GM23338 (cell line): ENCODE measurements around the gene SLAMF9. TPM values are rescaled to one million over a fixed set of nuclear protein-coding genes. Genes with fewer than 3 reads are reported as not detected.

ENCODE experiments used
- ATAC-seq: fragments of 200-7000 bp; cut with Tn5 transposase; 3 replicates; pipeline ENCODE4 v1.9.1; 2020
- DNase-seq: peaks from one replicate; pipeline ENCODE4 v3.0.0-alpha.2; 2015; ENCODE audit warnings: low spot score
- H2AFZ ChIP-seq: fragments of 200-600 bp; sonication (generic); 2 replicates; pipeline ENCODE4 v1.8.0; 2016; ENCODE audit warnings: antibody characterized with exemption, mild to moderate bottlenecking, moderate library complexity
- H3F3A ChIP-seq: fragments of 200-600 bp; sonication (generic); replicated peaks from 2 replicates; pipeline ENCODE4 v1.8.0; 2017; ENCODE audit warnings: antibody characterized with exemption, mixed run types, low read depth
- H3K27ac ChIP-seq: fragments of 200-600 bp; sonication (generic); 2 replicates; pipeline ENCODE4 v1.6.1; 2016; ENCODE audit warnings: low read depth
- H3K27me3 ChIP-seq: fragments of 200-600 bp; sonication (generic); 2 replicates; pipeline ENCODE4 v1.8.0; 2016; ENCODE audit warnings: mild to moderate bottlenecking, mixed run types, moderate library complexity; ENCODE audit not compliant: insufficient read depth
- H3K36me3 ChIP-seq: fragments of 200-600 bp; sonication (generic); 2 replicates; pipeline ENCODE4 v1.8.0; 2016; ENCODE audit warnings: mild to moderate bottlenecking; ENCODE audit not compliant: insufficient read depth
- H3K4me1 ChIP-seq: fragments of 200-600 bp; sonication (generic); 2 replicates; pipeline ENCODE4 v1.8.0; 2016; ENCODE audit warnings: mild to moderate bottlenecking, moderate library complexity; ENCODE audit not compliant: insufficient read depth
- H3K4me2 ChIP-seq: fragments of 200-600 bp; sonication (generic); 2 replicates; pipeline ENCODE4 v1.7.1; 2017; ENCODE audit warnings: mixed run types
- H3K4me3 ChIP-seq: fragments of 200-600 bp; sonication (generic); 2 replicates; pipeline ENCODE4 v1.6.1; 2016; ENCODE audit warnings: mixed run types
- H3K79me2 ChIP-seq: fragments of 200-600 bp; sonication (generic); replicated peaks from 2 replicates; pipeline ENCODE4 v1.8.0; 2017; ENCODE audit warnings: mild to moderate bottlenecking; ENCODE audit not compliant: insufficient read depth
- H3K9me2 ChIP-seq: fragments of 200-600 bp; sonication (generic); 2 replicates; pipeline ENCODE4 v1.8.0; 2017; ENCODE audit not compliant: insufficient read depth
- H4K20me1 ChIP-seq: fragments of 200-600 bp; sonication (generic); replicated peaks from 2 replicates; pipeline ENCODE4 v1.8.0; 2017; ENCODE audit warnings: mild to moderate bottlenecking; ENCODE audit not compliant: insufficient read depth
- H3K27ac Mint-ChIP-seq: 2 replicates; pipeline ENCODE4 v1.8.0; 2020; ENCODE audit warnings: inconsistent platforms, mild to moderate bottlenecking, moderate library complexity, mixed read lengths
- H3K27me3 Mint-ChIP-seq: 3 replicates; pipeline ENCODE4 v1.8.0; 2022; ENCODE audit warnings: low read depth, mild to moderate bottlenecking, moderate library complexity, mixed read lengths, inconsistent platforms; ENCODE audit not compliant: insufficient read depth, poor library complexity
- H3K36me3 Mint-ChIP-seq: 3 replicates; pipeline ENCODE4 v1.8.0; 2021; ENCODE audit warnings: low read depth, mild to moderate bottlenecking, inconsistent platforms, moderate library complexity, mixed read lengths
- H3K4me1 Mint-ChIP-seq: 3 replicates; pipeline ENCODE4 v1.8.0; 2020; ENCODE audit warnings: mild to moderate bottlenecking, inconsistent platforms, mixed read lengths
- H3K4me3 Mint-ChIP-seq: 3 replicates; pipeline ENCODE4 v1.8.0; 2021; ENCODE audit warnings: moderate library complexity, mild to moderate bottlenecking, inconsistent platforms, mixed read lengths
- H3K9me3 Mint-ChIP-seq: 3 replicates; pipeline ENCODE4 v1.8.0; 2020; ENCODE audit warnings: moderate library complexity, mild to moderate bottlenecking, inconsistent platforms, mixed read lengths
- EZH2 ChIP-seq: fragments of 200-600 bp; sonication (generic); IDR thresholded peaks from one replicate; pipeline ENCODE4 v1.8.0; 2017; ENCODE audit warnings: antibody characterized with exemption, mild to moderate bottlenecking, low read depth; ENCODE audit not compliant: unreplicated experiment
- EZH2phosphoT487 ChIP-seq: fragments of 200-600 bp; sonication (generic); IDR thresholded peaks from one replicate; pipeline ENCODE4 v1.8.1; 2018; ENCODE audit warnings: antibody characterized with exemption; ENCODE audit not compliant: unreplicated experiment
- JUNB ChIP-seq: IDR thresholded peaks from one replicate; pipeline ENCODE4 v1.6.1; 2016; ENCODE audit warnings: antibody characterized with exemption; ENCODE audit not compliant: unreplicated experiment
- NANOG ChIP-seq: IDR thresholded peaks from 2 replicates; pipeline ENCODE4 v1.6.1; 2016; ENCODE audit warnings: antibody characterized with exemption, borderline replicate concordance
- POLR2AphosphoS5 ChIP-seq: IDR thresholded peaks from 2 replicates; pipeline ENCODE4 v1.6.1; 2016; ENCODE audit warnings: antibody characterized with exemption, low read depth
- STAT1 ChIP-seq: IDR thresholded peaks from one replicate; pipeline ENCODE4 v1.6.1; 2016; ENCODE audit warnings: antibody characterized with exemption; ENCODE audit not compliant: unreplicated experiment
- ZNF114 ChIP-seq: fragments of 250-450 bp; sonication (Bioruptor Pico); IDR thresholded peaks from 2 replicates; pipeline ENCODE4 v1.5.0; 2020; ENCODE audit warnings: mild to moderate bottlenecking, moderate library complexity
- ZNF331 ChIP-seq: fragments of 250-450 bp; sonication (Bioruptor Pico); IDR thresholded peaks from 2 replicates; pipeline ENCODE4 v1.5.0; 2020; ENCODE audit warnings: low read depth, mild to moderate bottlenecking, moderate library complexity
- polyA plus RNA-seq: library from polyadenylated mRNA; unstranded; fragments of >200 nt; fragmentation: Nextera tagmentation; extraction: Ambion mirVana; gene quantifications from 2 replicates; pipeline ENCODE4 v1.2.1, GENCODE V29; 2016
- total RNA-seq: library from RNA; depleted of rRNA; stranded (reverse); fragments of >200 nt; shearing (Covaris generic); gene quantifications from 2 replicates; pipeline ENCODE4 v1.2.3, GENCODE V29; 2014
- TF ChIP-seq, protein P1 (sequence below), 2 experiments: fragments of 200-600 bp in 1 of 2; sonication (generic) in 1 of 2; conservative IDR thresholded peaks; 2 replicates each; pipeline versions ENCODE4 v1.5.1 to v1.6.1; 2016 to 2017; ENCODE audit warnings: antibody characterized with exemption in 2 of 2, low read depth in 2 of 2, mild to moderate bottlenecking in 2 of 2, moderate library complexity in 1 of 2
- TF ChIP-seq, protein P2 (sequence below): IDR thresholded peaks from one replicate; pipeline ENCODE4 v1.6.1; 2018; ENCODE audit warnings: antibody characterized with exemption; ENCODE audit not compliant: unreplicated experiment
- TF ChIP-seq, protein P3 (sequence below): IDR thresholded peaks from 2 replicates; pipeline ENCODE4 v1.6.1; 2016; ENCODE audit warnings: antibody characterized with exemption

SLAMF9 gene
- total and polyA plus RNA-seq, 2 experiments from 2014 or later = not detected

DNA sequence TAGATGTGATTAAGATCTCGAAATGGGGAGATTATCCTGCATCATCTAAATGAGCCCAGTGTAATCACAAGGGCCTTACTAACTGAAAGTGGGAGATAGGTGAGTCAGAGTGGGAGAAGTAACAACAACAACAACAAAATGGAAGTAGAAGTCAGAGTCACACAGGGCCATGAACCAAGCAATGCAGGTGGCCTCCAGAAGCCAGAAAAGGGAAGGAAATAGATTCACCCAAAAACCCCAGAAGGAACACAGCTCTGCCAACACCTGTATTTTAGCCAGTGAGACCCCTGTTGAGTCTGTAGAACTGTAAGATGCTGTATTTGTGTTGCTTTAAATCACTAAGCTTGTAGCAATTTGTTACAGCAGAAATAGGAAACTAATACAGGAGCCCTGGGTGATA, 32.8 kb downstream of the SLAMF9 start (continued):
- TF ChIP-seq, protein P1, sequence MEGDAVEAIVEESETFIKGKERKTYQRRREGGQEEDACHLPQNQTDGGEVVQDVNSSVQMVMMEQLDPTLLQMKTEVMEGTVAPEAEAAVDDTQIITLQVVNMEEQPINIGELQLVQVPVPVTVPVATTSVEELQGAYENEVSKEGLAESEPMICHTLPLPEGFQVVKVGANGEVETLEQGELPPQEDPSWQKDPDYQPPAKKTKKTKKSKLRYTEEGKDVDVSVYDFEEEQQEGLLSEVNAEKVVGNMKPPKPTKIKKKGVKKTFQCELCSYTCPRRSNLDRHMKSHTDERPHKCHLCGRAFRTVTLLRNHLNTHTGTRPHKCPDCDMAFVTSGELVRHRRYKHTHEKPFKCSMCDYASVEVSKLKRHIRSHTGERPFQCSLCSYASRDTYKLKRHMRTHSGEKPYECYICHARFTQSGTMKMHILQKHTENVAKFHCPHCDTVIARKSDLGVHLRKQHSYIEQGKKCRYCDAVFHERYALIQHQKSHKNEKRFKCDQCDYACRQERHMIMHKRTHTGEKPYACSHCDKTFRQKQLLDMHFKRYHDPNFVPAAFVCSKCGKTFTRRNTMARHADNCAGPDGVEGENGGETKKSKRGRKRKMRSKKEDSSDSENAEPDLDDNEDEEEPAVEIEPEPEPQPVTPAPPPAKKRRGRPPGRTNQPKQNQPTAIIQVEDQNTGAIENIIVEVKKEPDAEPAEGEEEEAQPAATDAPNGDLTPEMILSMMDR (conservative IDR thresholded peaks at IDR 0.05; ENCODE audit: low read depth in 2 of 2) = no peak
- TF ChIP-seq ZNF331 (CRISPR knock-in tag) (no peak), POLR2AphosphoS5 (no peak), EZH2 (no peak), STAT1 (no peak), JUNB (no peak), ZNF114 (CRISPR knock-in tag) (no peak), EZH2phosphoT487 (no peak)
- TF ChIP-seq, protein P2, sequence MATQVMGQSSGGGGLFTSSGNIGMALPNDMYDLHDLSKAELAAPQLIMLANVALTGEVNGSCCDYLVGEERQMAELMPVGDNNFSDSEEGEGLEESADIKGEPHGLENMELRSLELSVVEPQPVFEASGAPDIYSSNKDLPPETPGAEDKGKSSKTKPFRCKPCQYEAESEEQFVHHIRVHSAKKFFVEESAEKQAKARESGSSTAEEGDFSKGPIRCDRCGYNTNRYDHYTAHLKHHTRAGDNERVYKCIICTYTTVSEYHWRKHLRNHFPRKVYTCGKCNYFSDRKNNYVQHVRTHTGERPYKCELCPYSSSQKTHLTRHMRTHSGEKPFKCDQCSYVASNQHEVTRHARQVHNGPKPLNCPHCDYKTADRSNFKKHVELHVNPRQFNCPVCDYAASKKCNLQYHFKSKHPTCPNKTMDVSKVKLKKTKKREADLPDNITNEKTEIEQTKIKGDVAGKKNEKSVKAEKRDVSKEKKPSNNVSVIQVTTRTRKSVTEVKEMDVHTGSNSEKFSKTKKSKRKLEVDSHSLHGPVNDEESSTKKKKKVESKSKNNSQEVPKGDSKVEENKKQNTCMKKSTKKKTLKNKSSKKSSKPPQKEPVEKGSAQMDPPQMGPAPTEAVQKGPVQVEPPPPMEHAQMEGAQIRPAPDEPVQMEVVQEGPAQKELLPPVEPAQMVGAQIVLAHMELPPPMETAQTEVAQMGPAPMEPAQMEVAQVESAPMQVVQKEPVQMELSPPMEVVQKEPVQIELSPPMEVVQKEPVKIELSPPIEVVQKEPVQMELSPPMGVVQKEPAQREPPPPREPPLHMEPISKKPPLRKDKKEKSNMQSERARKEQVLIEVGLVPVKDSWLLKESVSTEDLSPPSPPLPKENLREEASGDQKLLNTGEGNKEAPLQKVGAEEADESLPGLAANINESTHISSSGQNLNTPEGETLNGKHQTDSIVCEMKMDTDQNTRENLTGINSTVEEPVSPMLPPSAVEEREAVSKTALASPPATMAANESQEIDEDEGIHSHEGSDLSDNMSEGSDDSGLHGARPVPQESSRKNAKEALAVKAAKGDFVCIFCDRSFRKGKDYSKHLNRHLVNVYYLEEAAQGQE = no peak
- TF ChIP-seq, protein P3, sequence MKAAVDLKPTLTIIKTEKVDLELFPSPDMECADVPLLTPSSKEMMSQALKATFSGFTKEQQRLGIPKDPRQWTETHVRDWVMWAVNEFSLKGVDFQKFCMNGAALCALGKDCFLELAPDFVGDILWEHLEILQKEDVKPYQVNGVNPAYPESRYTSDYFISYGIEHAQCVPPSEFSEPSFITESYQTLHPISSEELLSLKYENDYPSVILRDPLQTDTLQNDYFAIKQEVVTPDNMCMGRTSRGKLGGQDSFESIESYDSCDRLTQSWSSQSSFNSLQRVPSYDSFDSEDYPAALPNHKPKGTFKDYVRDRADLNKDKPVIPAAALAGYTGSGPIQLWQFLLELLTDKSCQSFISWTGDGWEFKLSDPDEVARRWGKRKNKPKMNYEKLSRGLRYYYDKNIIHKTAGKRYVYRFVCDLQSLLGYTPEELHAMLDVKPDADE = no peak

DNA sequence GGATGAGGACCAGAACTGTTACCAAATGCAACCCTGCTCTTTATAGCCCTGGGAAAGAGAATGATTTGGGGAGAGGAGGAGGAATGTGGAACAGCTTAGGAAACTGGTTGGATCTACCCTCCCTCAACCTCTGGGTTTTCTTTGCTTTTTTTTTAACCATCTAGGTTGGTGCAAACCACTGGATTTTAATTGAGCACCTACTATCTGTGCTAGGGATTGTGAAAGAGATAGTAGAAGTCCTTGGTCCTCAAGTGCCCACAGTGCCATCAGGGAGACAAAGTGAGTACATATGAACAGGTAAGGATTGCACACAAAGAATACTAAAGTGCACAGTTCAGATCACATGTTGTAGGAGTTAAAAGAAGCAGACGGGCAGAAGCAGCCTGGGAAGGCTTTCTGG, 33.4 kb downstream of the SLAMF9 start:
- no peaks in the 10 kb centered on the region for H3F3A ChIP-seq
- H4K20me1 ChIP-seq = no peaks in the 10 kb centered on the region
- ATAC-seq (no peak), DNase-seq (no peak)
- no peaks in the 10 kb centered on the region; the same call in 1 of the 2 replicates for H3K79me2 ChIP-seq
- no peaks in the 10 kb centered on the region for H3K36me3 ChIP-seq
- H3K4me3 ChIP-seq = no peak overlapping the region
- peaks cover 24% of the 10 kb centered on the region for H3K4me1 ChIP-seq
- H3K9me3 Mint-ChIP-seq = no peaks in the 10 kb centered on the region
- peaks cover 36% of the 10 kb centered on the region for H3K4me1 Mint-ChIP-seq
- H3K27me3 Mint-ChIP-seq = peaks cover 25% of the 10 kb centered on the region
- H2AFZ ChIP-seq = no peak overlapping the region
- peaks cover 11% of the 10 kb centered on the region for H3K36me3 Mint-ChIP-seq
- no peak overlapping the region for H3K4me2 ChIP-seq
- no peak overlapping the region for H3K27ac Mint-ChIP-seq
- no peak overlapping the region for H3K4me3 Mint-ChIP-seq
- H3K27ac ChIP-seq = no peak overlapping the region
- peaks cover 20% of the 10 kb centered on the region for H3K27me3 ChIP-seq
- H3K9me2 ChIP-seq = no peaks in the 10 kb centered on the region
- TF ChIP-seq STAT1 = no peak
- TF ChIP-seq, protein P2 = no peak
- no peak for TF ChIP-seq ZNF331 (CRISPR knock-in tag)
- TF ChIP-seq EZH2 = no peak
- TF ChIP-seq NANOG = no peak
- TF ChIP-seq POLR2AphosphoS5 = no peak
- no peak for TF ChIP-seq EZH2phosphoT487
